ENCODE measurements around the gene NANS. TPM values are rescaled to one million over a fixed set of nuclear protein-coding genes. Genes with fewer than 3 reads are reported as not detected.

The NANS gene
- polyA plus RNA-seq, 1 donor from 2014 or later: 16.9 TPM

DNA sequence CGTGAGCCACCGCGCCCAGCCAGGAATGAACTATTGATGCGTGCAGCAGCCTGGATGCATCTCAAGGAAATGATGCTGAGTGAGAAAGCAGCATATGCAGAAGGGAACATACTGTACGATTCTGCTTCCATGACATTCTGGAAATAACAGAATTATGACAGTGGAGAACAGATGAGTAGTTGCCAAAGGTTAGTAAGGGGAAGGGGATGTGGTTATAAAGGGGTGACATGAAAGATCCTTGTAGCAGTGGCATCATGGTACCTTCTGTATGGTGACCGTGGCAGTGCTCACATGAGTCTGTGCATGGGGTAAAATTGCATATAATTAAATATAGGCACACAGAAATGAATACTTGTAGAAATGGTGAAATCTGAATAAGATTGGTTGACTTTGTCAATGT, 13.0 kb downstream of the NANS start:
- no peaks in the 10 kb centered on the region for H3K79me2 ChIP-seq (replicated peaks; ENCODE audit: insufficient read depth, low read length)
- H3K9me3 ChIP-seq (ENCODE audit: low read length): no peaks in the 10 kb centered on the region
- H3K9me2 ChIP-seq (ENCODE audit: insufficient read depth, low read length): no peaks in the 10 kb centered on the region
- TF ChIP-seq EP300 (conservative IDR thresholded peaks at IDR 0.05; ENCODE audit: poor library complexity, severe bottlenecking) (no peak), TAF1 (IDR thresholded peaks at IDR 0.05; ENCODE audit: low read depth) (no peak), MXI1 (conservative IDR thresholded peaks at IDR 0.05; ENCODE audit: poor library complexity, severe bottlenecking) (no peak), SMC3 (conservative IDR thresholded peaks at IDR 0.05; ENCODE audit: poor library complexity) (no peak), POLR2AphosphoS5 (IDR thresholded peaks at IDR 0.05) (no peak), EZH2 (IDR thresholded peaks at IDR 0.05; ENCODE audit: borderline replicate concordance, insufficient read depth, low read length, poor library complexity, severe bottlenecking) (no peak), RAD21 (conservative IDR thresholded peaks at IDR 0.05) (no peak)
- TF ChIP-seq, protein P1, sequence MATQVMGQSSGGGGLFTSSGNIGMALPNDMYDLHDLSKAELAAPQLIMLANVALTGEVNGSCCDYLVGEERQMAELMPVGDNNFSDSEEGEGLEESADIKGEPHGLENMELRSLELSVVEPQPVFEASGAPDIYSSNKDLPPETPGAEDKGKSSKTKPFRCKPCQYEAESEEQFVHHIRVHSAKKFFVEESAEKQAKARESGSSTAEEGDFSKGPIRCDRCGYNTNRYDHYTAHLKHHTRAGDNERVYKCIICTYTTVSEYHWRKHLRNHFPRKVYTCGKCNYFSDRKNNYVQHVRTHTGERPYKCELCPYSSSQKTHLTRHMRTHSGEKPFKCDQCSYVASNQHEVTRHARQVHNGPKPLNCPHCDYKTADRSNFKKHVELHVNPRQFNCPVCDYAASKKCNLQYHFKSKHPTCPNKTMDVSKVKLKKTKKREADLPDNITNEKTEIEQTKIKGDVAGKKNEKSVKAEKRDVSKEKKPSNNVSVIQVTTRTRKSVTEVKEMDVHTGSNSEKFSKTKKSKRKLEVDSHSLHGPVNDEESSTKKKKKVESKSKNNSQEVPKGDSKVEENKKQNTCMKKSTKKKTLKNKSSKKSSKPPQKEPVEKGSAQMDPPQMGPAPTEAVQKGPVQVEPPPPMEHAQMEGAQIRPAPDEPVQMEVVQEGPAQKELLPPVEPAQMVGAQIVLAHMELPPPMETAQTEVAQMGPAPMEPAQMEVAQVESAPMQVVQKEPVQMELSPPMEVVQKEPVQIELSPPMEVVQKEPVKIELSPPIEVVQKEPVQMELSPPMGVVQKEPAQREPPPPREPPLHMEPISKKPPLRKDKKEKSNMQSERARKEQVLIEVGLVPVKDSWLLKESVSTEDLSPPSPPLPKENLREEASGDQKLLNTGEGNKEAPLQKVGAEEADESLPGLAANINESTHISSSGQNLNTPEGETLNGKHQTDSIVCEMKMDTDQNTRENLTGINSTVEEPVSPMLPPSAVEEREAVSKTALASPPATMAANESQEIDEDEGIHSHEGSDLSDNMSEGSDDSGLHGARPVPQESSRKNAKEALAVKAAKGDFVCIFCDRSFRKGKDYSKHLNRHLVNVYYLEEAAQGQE (IDR thresholded peaks at IDR 0.05; ENCODE audit: borderline replicate concordance): no peak
- no peak overlapping the region for H3K27ac ChIP-seq (ENCODE audit: low read length)
- H4K20me1 ChIP-seq (ENCODE audit: insufficient read depth): no peaks in the 10 kb centered on the region
- no peak overlapping the region for H2AFZ ChIP-seq (ENCODE audit: low read depth, low read length)
- H3K36me3 ChIP-seq (ENCODE audit: insufficient read depth, low read length): no peaks in the 10 kb centered on the region
- H3F3A ChIP-seq (ENCODE audit: insufficient read depth, low read length, poor library complexity, severe bottlenecking): no peaks in the 10 kb centered on the region
- no peak overlapping the region for H3K4me2 ChIP-seq (ENCODE audit: low read length)
- no peaks in the 10 kb centered on the region for H3K27me3 ChIP-seq (ENCODE audit: insufficient read depth, low read depth, low read length)
- no peak overlapping the region for H3K9ac ChIP-seq (ENCODE audit: low read length)
- H3K4me3 ChIP-seq (ENCODE audit: low read length): no peak overlapping the region

DNA sequence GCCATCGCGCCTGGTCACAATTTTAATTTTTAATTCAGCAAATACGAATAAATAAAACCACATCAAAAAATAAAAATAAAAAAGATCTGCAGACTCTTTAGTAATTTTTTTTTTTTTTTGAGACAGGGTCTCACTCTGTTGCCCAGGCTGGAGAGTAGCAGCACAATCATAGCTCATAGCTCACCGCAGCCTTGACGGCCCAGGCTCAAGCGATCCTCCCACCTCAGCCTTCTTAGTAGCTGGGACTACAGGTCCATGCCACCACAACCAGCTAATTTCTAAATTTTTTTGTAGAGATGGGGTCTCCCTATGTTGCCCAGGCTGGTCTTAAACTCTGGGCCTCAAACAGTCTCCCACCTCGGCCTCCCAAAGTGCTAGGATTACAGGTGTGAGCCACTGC, 14.2 kb downstream of the NANS start:
- Histone ChIP-seq H3K4me2 (ENCODE audit: low read length) (no peak overlapping the region), H3K4me3 (ENCODE audit: low read length) (no peak overlapping the region), H3K79me2 (replicated peaks; ENCODE audit: insufficient read depth, low read length) (no peaks in the 10 kb centered on the region), H2AFZ (ENCODE audit: low read depth, low read length) (no peak overlapping the region), H3K27ac (ENCODE audit: low read length) (no peak overlapping the region), H3F3A (ENCODE audit: insufficient read depth, low read length, poor library complexity, severe bottlenecking) (no peaks in the 10 kb centered on the region), H3K27me3 (ENCODE audit: insufficient read depth, low read depth, low read length) (no peaks in the 10 kb centered on the region), H4K20me1 (ENCODE audit: insufficient read depth) (no peaks in the 10 kb centered on the region), H3K9ac (ENCODE audit: low read length) (no peak overlapping the region), H3K36me3 (ENCODE audit: insufficient read depth, low read length) (no peaks in the 10 kb centered on the region), H3K9me3 (ENCODE audit: low read length) (no peaks in the 10 kb centered on the region), H3K9me2 (ENCODE audit: insufficient read depth, low read length) (no peaks in the 10 kb centered on the region)
- TF ChIP-seq EZH2 (IDR thresholded peaks at IDR 0.05; ENCODE audit: borderline replicate concordance, insufficient read depth, low read length, poor library complexity, severe bottlenecking) (no peak), SMC3 (conservative IDR thresholded peaks at IDR 0.05; ENCODE audit: poor library complexity) (no peak), RAD21 (conservative IDR thresholded peaks at IDR 0.05) (no peak), POLR2AphosphoS5 (IDR thresholded peaks at IDR 0.05) (no peak), TAF1 (IDR thresholded peaks at IDR 0.05; ENCODE audit: low read depth) (no peak), MXI1 (conservative IDR thresholded peaks at IDR 0.05; ENCODE audit: poor library complexity, severe bottlenecking) (no peak), EP300 (conservative IDR thresholded peaks at IDR 0.05; ENCODE audit: poor library complexity, severe bottlenecking) (no peak)
- TF ChIP-seq, protein P2, sequence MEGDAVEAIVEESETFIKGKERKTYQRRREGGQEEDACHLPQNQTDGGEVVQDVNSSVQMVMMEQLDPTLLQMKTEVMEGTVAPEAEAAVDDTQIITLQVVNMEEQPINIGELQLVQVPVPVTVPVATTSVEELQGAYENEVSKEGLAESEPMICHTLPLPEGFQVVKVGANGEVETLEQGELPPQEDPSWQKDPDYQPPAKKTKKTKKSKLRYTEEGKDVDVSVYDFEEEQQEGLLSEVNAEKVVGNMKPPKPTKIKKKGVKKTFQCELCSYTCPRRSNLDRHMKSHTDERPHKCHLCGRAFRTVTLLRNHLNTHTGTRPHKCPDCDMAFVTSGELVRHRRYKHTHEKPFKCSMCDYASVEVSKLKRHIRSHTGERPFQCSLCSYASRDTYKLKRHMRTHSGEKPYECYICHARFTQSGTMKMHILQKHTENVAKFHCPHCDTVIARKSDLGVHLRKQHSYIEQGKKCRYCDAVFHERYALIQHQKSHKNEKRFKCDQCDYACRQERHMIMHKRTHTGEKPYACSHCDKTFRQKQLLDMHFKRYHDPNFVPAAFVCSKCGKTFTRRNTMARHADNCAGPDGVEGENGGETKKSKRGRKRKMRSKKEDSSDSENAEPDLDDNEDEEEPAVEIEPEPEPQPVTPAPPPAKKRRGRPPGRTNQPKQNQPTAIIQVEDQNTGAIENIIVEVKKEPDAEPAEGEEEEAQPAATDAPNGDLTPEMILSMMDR (IDR thresholded peaks at IDR 0.05; ENCODE audit: poor library complexity, severe bottlenecking): no peak
- TF ChIP-seq, protein P1 (IDR thresholded peaks at IDR 0.05; ENCODE audit: borderline replicate concordance): no peak
